ENCODE measurements around the gene SYPL1.

DNA sequence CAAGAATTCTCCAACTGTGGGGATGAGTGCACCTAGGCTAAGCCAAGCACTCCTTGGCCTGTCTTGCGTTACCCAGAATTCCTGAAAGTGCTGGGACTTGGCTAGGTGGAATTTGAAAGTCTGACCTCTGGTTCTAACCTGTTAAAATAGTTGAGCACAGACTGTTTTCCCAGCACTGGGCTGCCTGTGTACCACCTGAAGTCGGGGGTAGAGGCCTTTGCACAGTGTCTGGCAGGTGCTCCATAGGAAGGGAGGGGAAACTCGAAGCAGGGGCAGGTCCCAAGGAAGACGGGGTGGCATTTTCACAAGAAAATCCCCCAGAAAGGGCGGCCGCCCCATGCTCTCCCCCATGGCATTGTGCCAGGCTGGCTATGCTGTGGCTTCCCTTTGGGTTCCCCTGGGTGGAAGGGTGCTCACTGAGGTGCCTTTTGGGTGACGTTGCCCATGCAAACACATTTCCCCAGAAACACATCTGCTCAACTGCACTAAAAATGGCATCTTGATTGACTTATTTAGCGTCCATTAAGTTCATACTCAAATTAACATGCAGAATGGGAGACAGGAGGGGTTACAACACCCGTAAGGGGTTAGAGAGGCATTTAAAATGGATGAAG is 62.9 kb downstream of the SYPL1 start:
- TF ChIP-seq, protein P1, sequence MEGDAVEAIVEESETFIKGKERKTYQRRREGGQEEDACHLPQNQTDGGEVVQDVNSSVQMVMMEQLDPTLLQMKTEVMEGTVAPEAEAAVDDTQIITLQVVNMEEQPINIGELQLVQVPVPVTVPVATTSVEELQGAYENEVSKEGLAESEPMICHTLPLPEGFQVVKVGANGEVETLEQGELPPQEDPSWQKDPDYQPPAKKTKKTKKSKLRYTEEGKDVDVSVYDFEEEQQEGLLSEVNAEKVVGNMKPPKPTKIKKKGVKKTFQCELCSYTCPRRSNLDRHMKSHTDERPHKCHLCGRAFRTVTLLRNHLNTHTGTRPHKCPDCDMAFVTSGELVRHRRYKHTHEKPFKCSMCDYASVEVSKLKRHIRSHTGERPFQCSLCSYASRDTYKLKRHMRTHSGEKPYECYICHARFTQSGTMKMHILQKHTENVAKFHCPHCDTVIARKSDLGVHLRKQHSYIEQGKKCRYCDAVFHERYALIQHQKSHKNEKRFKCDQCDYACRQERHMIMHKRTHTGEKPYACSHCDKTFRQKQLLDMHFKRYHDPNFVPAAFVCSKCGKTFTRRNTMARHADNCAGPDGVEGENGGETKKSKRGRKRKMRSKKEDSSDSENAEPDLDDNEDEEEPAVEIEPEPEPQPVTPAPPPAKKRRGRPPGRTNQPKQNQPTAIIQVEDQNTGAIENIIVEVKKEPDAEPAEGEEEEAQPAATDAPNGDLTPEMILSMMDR (IDR thresholded peaks at IDR 0.05; ENCODE audit: low read depth, low read length): no peak
- no peak for TF ChIP-seq POLR2A (IDR thresholded peaks at IDR 0.05; ENCODE audit: extremely low read depth, insufficient read length)
